ENCODE data around the gene CTDSPL. TPM values are rescaled to one million over a fixed set of nuclear protein-coding genes. Genes with fewer than 3 reads are reported as not detected.

CTDSPL gene
- total and polyA plus RNA-seq, 2 of the 13 experiments (the other 11 are each of a cell fraction or from before 2014, with no cell fraction given) = 26.1 to 142 TPM

- no peak overlapping the region for H3K27ac ChIP-seq (ENCODE audit: extremely low read length, insufficient read depth, low read length)
- peaks cover 88% of the 10 kb centered on the region for H3K79me2 ChIP-seq (ENCODE audit: insufficient read depth, low read length)
- H2AFZ ChIP-seq (ENCODE audit: low read length) = no peak overlapping the region
- H3K27me3 ChIP-seq (ENCODE audit: control insufficient read depth in 1 of 2, insufficient read depth in 2 of 2, low read length in 2 of 2) = no peaks in the 10 kb centered on the region; a peak in 1 of 5 replicates
- WGBS (ENCODE audit: low lambda C conversion rate) = 25% methylated on average over 1 of the region's 1 CpG
- H3K4me2 ChIP-seq (ENCODE audit: low read depth, low read length) = peak overlapping the region; percentile 58
- H3K4me1 ChIP-seq (ENCODE audit: insufficient read depth, low read length) = peaks cover 45% of the 10 kb centered on the region
- intact Hi-C loops (cut with micrococcal nuclease; ENCODE audit: unreplicated experiment) = no loop called here
- H3K36me3 ChIP-seq (replicated peaks in 1 of 2; ENCODE audit: control insufficient read depth in 1 of 2, insufficient read depth in 2 of 2, low read length in 2 of 2) = no peaks in the 10 kb centered on the region; a peak in 2 of 5 replicates
- ChIA-PET CTCF (ENCODE audit: low intra/inter-chr PET ratio, low total read pairs) (interaction anchor here (2.2 kb wide), 1 partner anchor 103 kb away, joined by 6 read pairs; no protein-coding TSS in a partner anchor), POLR2A (interaction anchor here (1.3 to 1.8 kb wide), 4 partner anchors 41 to 71 kb away, joined by 3 to 7 read pairs (median 4); no protein-coding TSS in a partner anchor)
- BruUV-seq (replicated peaks) = no TSS peak
- in situ Hi-C loops (cut with HindIII; ENCODE audit: extremely low pct_ligation_motif_present, low pct_unique_long_range_greater_than_20kb) = no loop called here
- H3K9me3 ChIP-seq (ENCODE audit: low read length) = no peaks in the 10 kb centered on the region
- peaks cover 33% of the 10 kb centered on the region for H4K20me1 ChIP-seq (ENCODE audit: insufficient read depth, low read length)
- H3K9ac ChIP-seq (ENCODE audit: insufficient read depth, low read depth, low read length) = no peak overlapping the region
- DNase-seq (ENCODE audit: low spot score) = peak; percentile 30
- ATAC-seq = no peak
- FAIRE-seq = peak; percentile 70
- H3K4me3 ChIP-seq (replicated peaks in 1 of 3; ENCODE audit: insufficient read depth in 1 of 3, low read depth in 2 of 3, low read length in 3 of 3) = peak overlapping the region in 1 of 3 experiments; percentile 11; a peak in 3 of 6 replicates
- TF ChIP-seq TGIF2 (CRISPR knock-in tag; IDR thresholded peaks at IDR 0.05) = peak; percentile 100
- TF ChIP-seq STAG1 (CRISPR knock-in tag; IDR thresholded peaks at IDR 0.05) = peak; percentile 49
- peak; percentile 94 for TF ChIP-seq SAP130 (CRISPR knock-in tag; IDR thresholded peaks at IDR 0.05; ENCODE audit: low read depth)
- TF ChIP-seq MNT (IDR thresholded peaks at IDR 0.05) = peak; percentile 84
- peak; percentile 22; the same call in 1 of the 2 replicates for TF ChIP-seq FOSL2 (CRISPR knock-in tag; IDR thresholded peaks at IDR 0.05)
- TF ChIP-seq, protein P1, sequence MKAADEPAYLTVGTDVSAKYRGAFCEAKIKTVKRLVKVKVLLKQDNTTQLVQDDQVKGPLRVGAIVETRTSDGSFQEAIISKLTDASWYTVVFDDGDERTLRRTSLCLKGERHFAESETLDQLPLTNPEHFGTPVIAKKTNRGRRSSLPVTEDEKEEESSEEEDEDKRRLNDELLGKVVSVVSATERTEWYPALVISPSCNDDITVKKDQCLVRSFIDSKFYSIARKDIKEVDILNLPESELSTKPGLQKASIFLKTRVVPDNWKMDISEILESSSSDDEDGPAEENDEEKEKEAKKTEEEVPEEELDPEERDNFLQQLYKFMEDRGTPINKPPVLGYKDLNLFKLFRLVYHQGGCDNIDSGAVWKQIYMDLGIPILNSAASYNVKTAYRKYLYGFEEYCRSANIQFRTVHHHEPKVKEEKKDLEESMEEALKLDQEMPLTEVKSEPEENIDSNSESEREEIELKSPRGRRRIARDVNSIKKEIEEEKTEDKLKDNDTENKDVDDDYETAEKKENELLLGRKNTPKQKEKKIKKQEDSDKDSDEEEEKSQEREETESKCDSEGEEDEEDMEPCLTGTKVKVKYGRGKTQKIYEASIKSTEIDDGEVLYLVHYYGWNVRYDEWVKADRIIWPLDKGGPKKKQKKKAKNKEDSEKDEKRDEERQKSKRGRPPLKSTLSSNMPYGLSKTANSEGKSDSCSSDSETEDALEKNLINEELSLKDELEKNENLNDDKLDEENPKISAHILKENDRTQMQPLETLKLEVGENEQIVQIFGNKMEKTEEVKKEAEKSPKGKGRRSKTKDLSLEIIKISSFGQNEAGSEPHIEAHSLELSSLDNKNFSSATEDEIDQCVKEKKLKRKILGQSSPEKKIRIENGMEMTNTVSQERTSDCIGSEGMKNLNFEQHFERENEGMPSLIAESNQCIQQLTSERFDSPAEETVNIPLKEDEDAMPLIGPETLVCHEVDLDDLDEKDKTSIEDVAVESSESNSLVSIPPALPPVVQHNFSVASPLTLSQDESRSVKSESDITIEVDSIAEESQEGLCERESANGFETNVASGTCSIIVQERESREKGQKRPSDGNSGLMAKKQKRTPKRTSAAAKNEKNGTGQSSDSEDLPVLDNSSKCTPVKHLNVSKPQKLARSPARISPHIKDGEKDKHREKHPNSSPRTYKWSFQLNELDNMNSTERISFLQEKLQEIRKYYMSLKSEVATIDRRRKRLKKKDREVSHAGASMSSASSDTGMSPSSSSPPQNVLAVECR (CRISPR knock-in tag; IDR thresholded peaks at IDR 0.05; ENCODE audit: borderline replicate concordance) = peak; percentile 68
- peak; percentile 90 for TF ChIP-seq MXI1 (IDR thresholded peaks at IDR 0.05; ENCODE audit: borderline replicate concordance, low read depth, low read length)
- TF ChIP-seq, protein P2, sequence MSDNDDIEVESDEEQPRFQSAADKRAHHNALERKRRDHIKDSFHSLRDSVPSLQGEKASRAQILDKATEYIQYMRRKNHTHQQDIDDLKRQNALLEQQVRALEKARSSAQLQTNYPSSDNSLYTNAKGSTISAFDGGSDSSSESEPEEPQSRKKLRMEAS (IDR thresholded peaks at IDR 0.05) = peak; percentile 89
- TF ChIP-seq, protein P3, sequence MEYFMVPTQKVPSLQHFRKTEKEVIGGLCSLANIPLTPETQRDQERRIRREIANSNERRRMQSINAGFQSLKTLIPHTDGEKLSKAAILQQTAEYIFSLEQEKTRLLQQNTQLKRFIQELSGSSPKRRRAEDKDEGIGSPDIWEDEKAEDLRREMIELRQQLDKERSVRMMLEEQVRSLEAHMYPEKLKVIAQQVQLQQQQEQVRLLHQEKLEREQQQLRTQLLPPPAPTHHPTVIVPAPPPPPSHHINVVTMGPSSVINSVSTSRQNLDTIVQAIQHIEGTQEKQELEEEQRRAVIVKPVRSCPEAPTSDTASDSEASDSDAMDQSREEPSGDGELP (IDR thresholded peaks at IDR 0.05; ENCODE audit: borderline replicate concordance, low read depth) = no peak
- TF ChIP-seq ZNF18 (CRISPR knock-in tag; IDR thresholded peaks at IDR 0.05; ENCODE audit: insufficient replicate concordance) = peak; percentile 4
- TF ChIP-seq SCMH1 (CRISPR knock-in tag; IDR thresholded peaks at IDR 0.05; ENCODE audit: borderline replicate concordance) = no peak
- TF ChIP-seq, protein P4, sequence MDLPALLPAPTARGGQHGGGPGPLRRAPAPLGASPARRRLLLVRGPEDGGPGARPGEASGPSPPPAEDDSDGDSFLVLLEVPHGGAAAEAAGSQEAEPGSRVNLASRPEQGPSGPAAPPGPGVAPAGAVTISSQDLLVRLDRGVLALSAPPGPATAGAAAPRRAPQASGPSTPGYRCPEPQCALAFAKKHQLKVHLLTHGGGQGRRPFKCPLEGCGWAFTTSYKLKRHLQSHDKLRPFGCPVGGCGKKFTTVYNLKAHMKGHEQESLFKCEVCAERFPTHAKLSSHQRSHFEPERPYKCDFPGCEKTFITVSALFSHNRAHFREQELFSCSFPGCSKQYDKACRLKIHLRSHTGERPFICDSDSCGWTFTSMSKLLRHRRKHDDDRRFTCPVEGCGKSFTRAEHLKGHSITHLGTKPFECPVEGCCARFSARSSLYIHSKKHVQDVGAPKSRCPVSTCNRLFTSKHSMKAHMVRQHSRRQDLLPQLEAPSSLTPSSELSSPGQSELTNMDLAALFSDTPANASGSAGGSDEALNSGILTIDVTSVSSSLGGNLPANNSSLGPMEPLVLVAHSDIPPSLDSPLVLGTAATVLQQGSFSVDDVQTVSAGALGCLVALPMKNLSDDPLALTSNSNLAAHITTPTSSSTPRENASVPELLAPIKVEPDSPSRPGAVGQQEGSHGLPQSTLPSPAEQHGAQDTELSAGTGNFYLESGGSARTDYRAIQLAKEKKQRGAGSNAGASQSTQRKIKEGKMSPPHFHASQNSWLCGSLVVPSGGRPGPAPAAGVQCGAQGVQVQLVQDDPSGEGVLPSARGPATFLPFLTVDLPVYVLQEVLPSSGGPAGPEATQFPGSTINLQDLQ (CRISPR knock-in tag; IDR thresholded peaks at IDR 0.05) = no peak
- TF ChIP-seq MXD4 (CRISPR knock-in tag; IDR thresholded peaks at IDR 0.05) = peak; percentile 90; the same call in 1 of the 2 replicates
Observed at GRCh38 chr3:37864904-37865303, 3.2 kb downstream of the CTDSPL start.

All from HepG2 (cell line).